Gastroesophageal sphincter (tissue), 4 donors: ENCODE results near the gene EMC10. TPM values are rescaled to one million over a fixed set of nuclear protein-coding genes. Genes with fewer than 3 reads are reported as not detected.

Experiments
- ATAC-seq: fragments of 150-250 bp; one replicate; pipeline ENCODE4 v1.9.1; 2016; ENCODE audit warnings: mild to moderate bottlenecking, moderate library complexity
- H3K27ac ChIP-seq, 4 donors: fragments of 200-600 bp; sonication (generic) in 3 of 4; 1 replicate in 3 of 4; 2 replicates in 1 of 4; pipeline ENCODE4 v1.5.1; 2016 to 2019
- H3K27me3 ChIP-seq: fragments of 200-600 bp; sonication (generic); one replicate; pipeline ENCODE4 v1.5.1; 2019
- H3K36me3 ChIP-seq, 2 donors: fragments of 200-600 bp; sonication (generic); one replicate each; pipeline ENCODE4 v1.5.1; 2019; ENCODE audit warnings: control low read depth in 1 of 2
- H3K4me1 ChIP-seq, 3 donors: fragments of 200-600 bp; sonication (generic); 1 replicate in 2 of 3; 2 replicates in 1 of 3; pipeline ENCODE4 v1.5.1; 2016 to 2019; ENCODE audit warnings: control low read depth in 2 of 3
- H3K4me3 ChIP-seq, 2 donors: fragments of 200-600 bp; sonication (generic); one replicate each; pipeline ENCODE4 v1.5.1; 2019; ENCODE audit warnings: mild to moderate bottlenecking in 1 of 2, moderate library complexity in 1 of 2
- H3K9me3 ChIP-seq, 3 donors: fragments of 200-600 bp; sonication (generic); one replicate each; pipeline ENCODE4 v1.5.1; 2017 to 2019; ENCODE audit warnings: control low read depth in 2 of 3
- EP300 ChIP-seq: sonication (generic); formaldehyde crosslinking; IDR thresholded peaks from one replicate; pipeline ENCODE4 v1.6.1; 2017; ENCODE audit warnings: antibody characterized with exemption, mild to moderate bottlenecking
- POLR2A ChIP-seq, 2 donors: fragments of 450-650 bp; IDR thresholded peaks; one replicate each; pipeline ENCODE4 v1.6.1; 2017; ENCODE audit warnings: antibody characterized with exemption in 2 of 2, mild to moderate bottlenecking in 2 of 2, moderate library complexity in 1 of 2
- POLR2AphosphoS5 ChIP-seq: sonication (generic); formaldehyde crosslinking; IDR thresholded peaks from one replicate; pipeline ENCODE4 v1.6.1; 2017; ENCODE audit warnings: antibody characterized with exemption
- WGBS, 2 donors: methylation state at CpG; one replicate each; pipeline ENCODE4 v1.1.5; 2018; ENCODE audit warnings: low coverage in 1 of 2; 5-methylcytosine and 5-hydroxymethylcytosine counted together
- total RNA-seq, 4 donors: library from RNA; depleted of rRNA; stranded (reverse); fragments of >200 nt; gene quantifications; one replicate each; pipeline ENCODE4 v1.1.0, GENCODE V29; 2016
- TF ChIP-seq, protein P1 (sequence below), 4 experiments: fragments of 200-600 bp in 2 of 4; fragments of 450-650 bp in 2 of 4; sonication (generic) in 1 of 4; IDR thresholded peaks; one replicate each; pipeline ENCODE4 v1.5.1; 2017 to 2019; ENCODE audit warnings: antibody characterized with exemption in 4 of 4, mild to moderate bottlenecking in 2 of 4, moderate library complexity in 2 of 4

The EMC10 gene
- total RNA-seq, 4 donors from 2014 or later: 55.5 to 75.9 (median 71.5) TPM

- Histone ChIP-seq H3K9me3 (no peaks in the 10 kb centered on the region), H3K36me3 (no peaks in the 10 kb centered on the region), H3K4me3 (peak overlapping the region; percentile 36 to 67), H3K27ac (peak overlapping the region in 3 of 4 donors; percentile 58 to 72 (median 62)), H3K4me1 (peaks cover 0 to 30% (median 7%) of the 10 kb centered on the region in 3 donors), H3K27me3 (peaks cover 71% of the 10 kb centered on the region)
- 0 to 3% methylated on average over 11 of the region's 54 CpGs for WGBS, 2 donors
- TF ChIP-seq POLR2A (IDR thresholded peaks at IDR 0.05) (no peak), POLR2AphosphoS5 (no peak), EP300 (no peak)
- TF ChIP-seq, protein P1, sequence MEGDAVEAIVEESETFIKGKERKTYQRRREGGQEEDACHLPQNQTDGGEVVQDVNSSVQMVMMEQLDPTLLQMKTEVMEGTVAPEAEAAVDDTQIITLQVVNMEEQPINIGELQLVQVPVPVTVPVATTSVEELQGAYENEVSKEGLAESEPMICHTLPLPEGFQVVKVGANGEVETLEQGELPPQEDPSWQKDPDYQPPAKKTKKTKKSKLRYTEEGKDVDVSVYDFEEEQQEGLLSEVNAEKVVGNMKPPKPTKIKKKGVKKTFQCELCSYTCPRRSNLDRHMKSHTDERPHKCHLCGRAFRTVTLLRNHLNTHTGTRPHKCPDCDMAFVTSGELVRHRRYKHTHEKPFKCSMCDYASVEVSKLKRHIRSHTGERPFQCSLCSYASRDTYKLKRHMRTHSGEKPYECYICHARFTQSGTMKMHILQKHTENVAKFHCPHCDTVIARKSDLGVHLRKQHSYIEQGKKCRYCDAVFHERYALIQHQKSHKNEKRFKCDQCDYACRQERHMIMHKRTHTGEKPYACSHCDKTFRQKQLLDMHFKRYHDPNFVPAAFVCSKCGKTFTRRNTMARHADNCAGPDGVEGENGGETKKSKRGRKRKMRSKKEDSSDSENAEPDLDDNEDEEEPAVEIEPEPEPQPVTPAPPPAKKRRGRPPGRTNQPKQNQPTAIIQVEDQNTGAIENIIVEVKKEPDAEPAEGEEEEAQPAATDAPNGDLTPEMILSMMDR (IDR thresholded peaks at IDR 0.05): no peak
- ATAC-seq: peak; percentile 88
These were observed 44.7 kb upstream of the EMC10 start for GRCh38 chr19:50431343-50432220.

DNA sequence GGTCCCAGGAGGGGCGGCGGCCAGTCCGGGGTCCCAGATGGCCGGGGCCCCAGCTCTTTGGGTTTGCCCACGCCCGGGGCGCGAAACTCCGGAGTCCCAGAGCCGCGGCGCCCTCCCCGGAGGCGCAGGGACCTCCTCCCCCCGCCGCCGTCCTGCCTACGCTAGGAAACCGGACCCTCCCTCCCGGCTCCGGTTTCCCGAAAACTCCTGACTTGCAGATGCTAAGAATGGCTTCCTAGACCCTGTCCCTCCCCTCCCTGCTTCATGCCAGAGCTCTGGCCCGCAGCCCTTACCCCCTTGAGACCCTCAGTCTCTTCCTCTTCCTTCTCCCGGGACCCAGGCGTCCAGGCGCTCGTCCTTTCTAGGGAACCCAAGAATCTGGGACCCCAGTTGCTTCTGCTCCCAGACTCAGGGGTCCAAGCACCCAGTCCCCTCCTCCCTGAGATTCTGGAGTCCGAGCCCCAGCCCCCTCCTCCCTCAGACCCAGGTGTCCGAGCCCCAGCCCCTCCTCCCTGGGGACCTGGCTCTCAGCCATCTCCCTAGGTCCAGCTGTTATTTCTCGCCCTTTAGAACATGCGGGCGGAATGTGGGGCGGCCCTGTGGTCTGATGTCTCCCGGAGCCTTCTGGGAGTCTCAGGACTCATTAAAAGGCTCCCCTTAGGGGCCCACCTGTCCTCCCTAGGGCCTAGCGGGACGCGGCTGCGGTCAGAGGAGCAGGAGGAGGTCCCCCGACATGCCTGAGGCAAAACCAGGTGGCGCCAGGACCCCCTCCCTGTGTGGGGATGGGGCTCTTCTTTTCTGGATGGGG is 43.9 kb upstream of the EMC10 start, which contains the start of gene MYBPC2:
MYBPC2 (plus strand) TSS at position 672 of the 808 bp plus-strand sequence; CDS start at position 734, 62 bp downstream.
- peak within 1 kb of the TSS in 3 of 4 donors; percentile 58 to 72 (median 62) for H3K27ac ChIP-seq
- no peaks in the 10 kb centered on the region for H3K36me3 ChIP-seq
- WGBS, 2 donors: 0% methylated on average over 10 of the region's 40 CpGs; no CpG with 5 or more reads in 1 of the 2 donors
- peaks cover 0 to 30% (median 7%) of the 10 kb centered on the region in 3 donors for H3K4me1 ChIP-seq
- peak within 1 kb of the TSS; percentile 36 to 67 for H3K4me3 ChIP-seq
- TF ChIP-seq, protein P1 (IDR thresholded peaks at IDR 0.05): no peak
- TF ChIP-seq POLR2A (IDR thresholded peaks at IDR 0.05): no peak
- no peak for TF ChIP-seq EP300
- no peak for TF ChIP-seq POLR2AphosphoS5
- no peaks in the 10 kb centered on the region for H3K9me3 ChIP-seq
- peaks cover 74% of the 10 kb centered on the region for H3K27me3 ChIP-seq
- ATAC-seq: no peak

GRCh38 chr19:50433201-50434180 is 42.8 kb upstream of the EMC10 start:
- Histone ChIP-seq H3K27me3 (peaks cover 69% of the 10 kb centered on the region), H3K4me3 (no peak overlapping the region), H3K27ac (no peak overlapping the region), H3K9me3 (no peaks in the 10 kb centered on the region), H3K36me3 (no peaks in the 10 kb centered on the region), H3K4me1 (peaks cover 0 to 21% (median 7%) of the 10 kb centered on the region in 3 donors)
- WGBS, 2 donors: 20 to 87% methylated on average over 2 to 3 of the region's 19 CpGs
- no peak for ATAC-seq
- TF ChIP-seq EP300: no peak

- 32 to 80% methylated on average over 1 to 6 of the region's 12 CpGs for WGBS, 2 donors
- no peaks in the 10 kb centered on the region for H3K36me3 ChIP-seq
- H3K9me3 ChIP-seq: no peaks in the 10 kb centered on the region
- H3K4me1 ChIP-seq: peaks cover 0 to 21% (median 7%) of the 10 kb centered on the region in 3 donors
- H3K27ac ChIP-seq: no peak overlapping the region
- no peak overlapping the region for H3K4me3 ChIP-seq
- ATAC-seq: no peak
- H3K27me3 ChIP-seq: peaks cover 65% of the 10 kb centered on the region
- TF ChIP-seq POLR2AphosphoS5: no peak
- TF ChIP-seq POLR2A (IDR thresholded peaks at IDR 0.05): no peak
- TF ChIP-seq, protein P1 (IDR thresholded peaks at IDR 0.05): no peak
- no peak for TF ChIP-seq EP300
These were observed 41.8 kb upstream of the EMC10 start for GRCh38 chr19:50434525-50434924.
